ENCODE measurements around the gene STEAP3.
A peak's percentile ranks its signal among the peaks of the same experiment; 100 is the strongest.

The STEAP3 gene, protein sequence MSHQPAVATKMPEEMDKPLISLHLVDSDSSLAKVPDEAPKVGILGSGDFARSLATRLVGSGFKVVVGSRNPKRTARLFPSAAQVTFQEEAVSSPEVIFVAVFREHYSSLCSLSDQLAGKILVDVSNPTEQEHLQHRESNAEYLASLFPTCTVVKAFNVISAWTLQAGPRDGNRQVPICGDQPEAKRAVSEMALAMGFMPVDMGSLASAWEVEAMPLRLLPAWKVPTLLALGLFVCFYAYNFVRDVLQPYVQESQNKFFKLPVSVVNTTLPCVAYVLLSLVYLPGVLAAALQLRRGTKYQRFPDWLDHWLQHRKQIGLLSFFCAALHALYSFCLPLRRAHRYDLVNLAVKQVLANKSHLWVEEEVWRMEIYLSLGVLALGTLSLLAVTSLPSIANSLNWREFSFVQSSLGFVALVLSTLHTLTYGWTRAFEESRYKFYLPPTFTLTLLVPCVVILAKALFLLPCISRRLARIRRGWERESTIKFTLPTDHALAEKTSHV

DNA sequence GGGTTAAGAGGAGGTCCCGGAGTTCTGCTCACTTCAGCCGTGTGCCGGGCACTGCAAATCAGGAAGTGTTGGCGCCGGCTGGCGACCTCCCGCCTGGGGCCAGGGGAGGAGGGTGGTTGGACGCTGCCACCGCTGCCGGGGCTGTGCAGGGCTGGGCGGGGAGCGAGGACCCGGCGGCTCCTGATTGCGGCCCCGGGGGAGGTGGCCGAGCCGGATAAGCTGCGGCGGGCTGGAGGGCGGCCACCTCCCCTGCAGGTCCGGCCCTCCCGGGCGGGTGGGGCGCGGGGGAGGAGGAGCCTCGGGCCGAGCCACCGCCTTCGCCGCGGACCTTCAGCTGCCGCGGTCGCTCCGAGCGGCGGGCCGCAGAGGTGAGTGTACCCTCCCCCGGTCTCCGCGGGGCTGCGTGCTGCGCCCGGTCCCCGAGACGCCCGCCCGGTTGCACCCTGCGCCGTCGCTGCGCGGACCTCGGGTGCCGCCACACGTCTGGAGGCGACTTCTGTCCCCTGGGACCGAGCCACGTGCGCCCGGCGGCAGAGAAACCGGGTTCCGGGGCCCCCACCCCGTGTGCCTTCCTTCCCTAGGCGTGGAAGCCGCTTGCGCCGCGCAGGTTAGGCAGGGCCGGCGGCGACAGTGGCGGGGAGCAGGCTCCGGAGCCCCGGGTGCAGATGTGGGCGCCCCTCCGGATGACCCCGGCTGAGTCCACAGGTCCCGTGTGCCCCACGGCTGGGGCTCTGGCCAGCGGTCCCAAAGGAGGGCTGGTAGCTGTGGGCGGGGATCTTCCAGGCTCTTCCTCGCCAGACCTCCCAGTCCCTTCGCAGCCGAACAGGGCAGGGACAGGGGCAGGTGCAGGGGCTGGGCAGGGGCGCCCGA lies at the start of gene STEAP3:
Gene STEAP3 (plus strand): TSS at position 314 of the 870 bp plus-strand sequence. CDS start 7,179 bp downstream, outside the sequence.
- DNase-seq = no peak

DNA sequence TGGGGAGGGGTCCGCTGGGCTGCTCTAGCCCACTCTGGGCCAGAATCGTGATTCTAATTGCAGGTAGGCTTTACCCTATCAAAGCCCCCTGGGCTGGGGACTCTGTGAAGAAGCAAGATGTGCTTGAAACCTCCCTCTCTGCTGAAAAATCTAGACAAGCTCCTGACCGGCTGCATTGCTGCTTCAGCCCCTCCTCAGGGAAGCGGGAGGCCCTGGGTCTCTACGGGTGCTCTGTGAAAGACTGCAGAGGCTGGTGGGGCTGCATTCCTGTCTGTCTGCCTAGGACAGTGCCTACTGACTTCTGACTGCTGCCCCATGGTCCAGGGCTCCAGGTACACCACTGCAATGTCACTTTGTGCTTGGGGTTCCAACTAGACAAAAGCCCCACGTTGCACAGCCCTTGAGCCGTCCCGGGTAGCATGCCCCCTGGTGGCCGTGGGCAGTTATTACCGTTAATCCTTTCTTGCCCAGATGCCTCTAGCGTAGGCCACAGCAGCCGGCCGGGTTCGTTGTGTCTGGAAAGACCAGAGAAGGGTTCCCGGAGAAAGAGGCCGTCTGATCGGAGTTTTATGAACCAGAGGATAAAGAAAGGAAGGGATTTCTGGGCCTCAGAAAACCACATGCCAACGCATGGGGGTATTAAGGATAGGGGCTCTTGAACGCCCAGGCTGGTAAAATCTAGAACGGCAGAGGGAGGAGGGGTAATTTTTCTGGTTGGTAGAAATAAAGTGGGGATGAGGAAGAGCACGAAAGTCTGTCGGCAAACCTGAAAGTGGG lies 49.2 kb upstream of the STEAP3 start:
- peak; percentile 21 to 55 for DNase-seq

DNA sequence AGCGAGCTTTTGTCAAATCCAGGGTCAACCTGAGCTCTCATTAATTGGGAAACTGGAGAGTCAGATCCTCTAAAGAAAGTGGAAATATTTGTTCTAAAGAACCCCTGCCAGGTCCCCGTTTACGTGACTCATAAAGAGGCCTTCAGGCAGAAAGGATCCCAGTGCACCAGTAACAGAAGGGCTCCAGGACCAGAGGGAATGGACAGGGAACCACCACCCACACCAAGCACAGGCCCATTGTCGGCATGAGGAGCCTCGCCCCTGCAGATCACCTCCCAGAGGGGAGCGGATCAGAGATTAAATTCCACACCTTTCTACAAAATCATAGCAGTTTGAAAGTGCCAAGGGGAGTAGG lies 48.7 kb upstream of the STEAP3 start:
- DNase-seq = no peak

DNA sequence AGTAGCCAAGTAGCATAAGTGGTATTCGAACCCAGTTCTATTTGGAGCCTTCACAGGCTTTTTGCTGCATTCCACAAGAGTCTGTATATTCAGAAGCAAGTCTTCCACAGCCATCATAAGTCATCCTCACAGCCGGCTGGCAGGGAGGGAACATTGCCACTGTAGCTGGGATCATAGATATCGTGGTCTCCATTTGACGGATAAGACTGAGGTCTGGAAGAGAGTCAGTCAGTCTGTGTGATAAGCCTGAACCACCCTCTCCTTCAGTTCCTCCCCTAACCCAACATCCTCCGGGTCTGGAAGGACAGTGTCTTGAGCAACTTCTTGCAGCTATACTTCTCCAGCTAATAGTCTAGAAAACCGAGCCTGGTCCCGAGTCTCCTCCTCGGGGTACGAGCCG lies 48.1 kb upstream of the STEAP3 start:
- DNase-seq = no peak

DNA sequence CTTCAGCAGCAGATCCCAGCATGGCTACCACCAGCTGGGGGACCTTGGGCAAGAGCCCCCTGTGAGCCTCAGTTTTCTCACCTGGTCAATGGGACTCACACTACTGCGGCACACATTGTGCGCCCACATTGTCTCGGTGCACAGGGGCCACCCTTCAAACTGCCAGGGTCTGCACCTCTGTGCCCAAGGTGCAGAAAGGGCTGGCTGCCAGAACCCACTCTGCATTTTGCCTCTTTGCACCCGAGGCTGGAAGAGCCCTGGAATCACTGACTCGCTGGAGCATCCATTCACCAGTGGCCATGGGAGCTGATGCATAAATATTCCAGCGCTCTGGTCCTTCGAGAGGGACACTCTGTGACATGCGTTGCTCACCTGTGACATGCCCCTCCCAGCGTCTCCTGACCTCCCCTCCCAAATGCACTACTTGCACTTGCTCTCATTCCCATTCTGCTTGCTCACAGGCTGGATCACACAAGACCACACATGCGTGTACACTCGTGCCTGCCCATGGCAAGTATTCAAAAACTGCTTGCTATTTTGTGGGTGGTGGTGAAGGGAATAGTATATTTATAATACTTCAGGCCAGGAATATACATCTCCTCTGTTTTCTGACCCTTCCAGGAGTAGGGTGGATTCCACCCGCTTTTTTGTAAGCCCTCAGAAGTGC lies 46.3 kb upstream of the STEAP3 start:
- DNase-seq = no peak

DNA sequence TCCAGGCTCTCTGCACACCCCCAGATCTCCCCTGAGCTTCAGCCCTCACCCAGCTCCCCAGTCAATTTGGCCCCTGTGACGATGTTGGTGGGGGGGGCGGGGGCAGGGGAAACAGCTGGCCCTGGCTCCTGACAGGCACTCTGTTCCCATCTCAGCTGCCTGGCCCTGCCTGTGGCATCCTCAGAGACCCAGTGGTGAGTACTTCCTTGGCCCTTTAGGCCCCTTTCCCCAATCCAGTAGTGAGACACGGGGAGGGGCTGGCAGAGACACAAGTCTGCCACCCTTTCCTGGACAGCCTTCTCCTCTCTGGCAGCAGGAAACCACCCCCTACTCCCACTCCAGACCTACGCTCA lies 45.8 kb upstream of the STEAP3 start:
- no peak for DNase-seq

DNA sequence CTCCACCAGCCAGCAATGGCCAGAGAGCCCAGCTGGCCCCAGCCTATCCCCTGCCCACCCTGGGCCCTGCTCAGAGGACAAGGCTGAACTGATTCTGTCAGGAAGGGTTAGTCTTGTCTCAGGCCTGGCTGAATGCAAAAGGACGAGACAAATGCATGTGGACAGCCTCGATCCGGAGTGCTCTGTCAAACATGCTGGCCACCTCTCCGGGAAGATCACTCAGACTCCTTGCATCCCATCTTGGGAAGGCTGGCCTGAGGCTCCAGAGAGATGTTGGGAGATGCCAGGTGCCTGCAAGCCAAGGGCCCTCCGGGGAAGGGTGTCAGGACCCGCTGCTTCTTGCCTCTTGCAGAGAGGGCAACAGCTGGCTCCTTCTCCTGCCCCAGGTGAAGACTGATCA lies 44.9 kb upstream of the STEAP3 start:
- no peak for DNase-seq

DNA sequence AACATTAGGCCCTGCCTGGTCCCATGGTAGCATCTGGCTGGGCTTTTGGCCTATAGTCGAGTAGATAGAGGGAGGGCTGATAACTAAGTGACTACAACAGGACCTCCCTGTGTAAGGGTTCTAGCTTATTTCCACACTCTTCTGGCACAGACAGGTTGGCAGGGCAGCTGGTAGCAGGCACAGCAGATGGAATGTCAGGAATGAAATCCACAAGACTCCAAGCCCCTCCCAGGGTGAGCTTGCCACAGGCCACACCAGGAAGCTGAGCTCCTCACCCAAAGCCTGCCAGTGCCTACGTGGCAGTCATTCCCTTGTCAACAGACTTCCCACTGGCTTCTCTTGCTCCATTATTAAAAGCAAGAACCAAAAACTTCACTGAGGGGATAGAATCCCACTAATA lies 44.4 kb upstream of the STEAP3 start:
- DNase-seq = no peak

DNA sequence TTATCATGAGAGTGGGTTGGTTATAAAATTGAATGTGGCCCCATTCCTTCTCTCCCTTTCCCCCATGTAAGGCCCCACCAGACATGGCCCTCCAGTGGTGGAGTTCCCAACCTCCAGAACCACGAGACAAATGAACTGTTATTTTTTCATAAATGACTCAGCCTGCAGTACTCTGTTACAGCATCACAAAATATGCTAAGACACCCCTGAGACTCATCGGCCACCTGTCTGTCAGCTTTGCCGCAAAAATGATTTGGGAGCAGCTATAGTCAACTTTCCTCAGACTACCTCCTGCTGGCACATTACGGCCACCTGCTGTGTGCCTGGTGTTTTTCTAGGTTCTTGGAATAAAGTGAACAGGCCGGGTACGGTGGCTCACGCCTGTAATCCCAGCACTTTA lies 43.6 kb upstream of the STEAP3 start:
- no peak for DNase-seq

DNA sequence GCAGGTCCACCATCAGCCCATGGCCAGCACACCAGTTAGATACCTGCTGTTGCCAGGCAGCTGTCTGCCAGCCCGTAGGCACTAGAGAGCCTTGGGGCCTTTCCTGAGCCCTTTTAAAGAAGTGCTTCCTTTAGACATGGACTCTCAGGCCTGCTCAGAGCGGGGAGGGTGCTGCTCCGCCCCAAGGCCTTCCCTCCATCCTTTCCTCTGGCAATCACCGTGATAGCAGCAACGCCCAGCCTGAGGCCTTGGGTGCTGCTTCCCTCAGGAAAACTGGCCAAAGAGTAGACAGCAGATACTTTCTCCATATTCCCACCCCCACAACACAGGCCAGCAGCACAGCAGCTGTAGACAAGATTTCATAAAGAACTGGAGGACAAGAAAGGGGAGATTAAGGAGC lies 42.7 kb upstream of the STEAP3 start:
- no peak for DNase-seq

DNA sequence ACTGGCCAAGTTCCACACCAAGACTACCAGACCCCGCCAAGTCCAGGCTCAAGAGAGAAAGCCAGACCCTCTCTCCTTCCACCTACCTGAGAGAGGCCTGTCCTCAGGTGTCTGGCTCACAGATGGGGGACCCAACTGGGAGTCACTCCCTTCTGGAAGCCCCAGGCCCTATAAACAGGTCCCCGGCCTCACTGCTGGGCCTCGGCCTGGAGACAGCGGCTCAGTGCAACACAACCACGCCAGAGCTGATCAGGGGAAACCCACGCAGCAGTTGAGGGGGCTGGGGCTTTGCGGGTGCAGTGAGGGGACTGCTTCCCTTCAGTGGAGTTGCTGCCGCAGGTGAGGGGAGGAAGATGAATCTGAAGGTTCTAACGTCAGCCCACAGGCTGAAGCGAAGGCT lies 42.2 kb upstream of the STEAP3 start:
- DNase-seq = no peak

DNA sequence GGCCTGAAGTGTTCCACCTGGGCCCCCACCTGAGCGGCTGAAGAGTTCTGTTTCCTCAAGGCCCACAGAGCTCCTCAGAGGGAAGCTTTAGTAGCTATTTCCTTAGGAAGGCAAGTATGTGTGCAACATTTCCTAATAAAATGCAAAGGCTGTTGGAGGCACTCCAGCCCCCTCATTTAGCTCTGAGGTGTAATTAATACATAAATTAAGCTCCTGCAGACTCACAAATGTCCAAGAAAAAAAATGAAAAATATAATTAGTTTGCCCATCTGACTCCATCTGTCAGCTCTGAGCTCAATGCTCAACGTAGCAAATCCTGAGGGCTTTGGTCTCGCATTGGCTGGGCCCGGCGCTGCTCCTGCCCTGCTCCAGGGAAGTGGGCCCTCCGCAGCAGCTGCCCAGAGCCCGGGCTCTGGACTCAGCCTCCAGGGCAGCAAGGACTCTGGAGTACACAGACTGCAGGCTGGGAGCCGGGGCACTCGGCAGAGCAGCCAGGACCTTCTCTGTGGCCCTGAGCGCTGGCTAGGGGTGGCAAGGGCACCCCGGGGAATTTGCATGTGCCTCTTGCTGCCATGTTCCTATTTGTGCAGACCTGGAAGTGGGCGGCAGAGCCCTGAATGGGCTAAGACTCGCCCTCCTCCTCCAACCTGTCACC lies 41.7 kb upstream of the STEAP3 start:
- no peak for DNase-seq

DNA sequence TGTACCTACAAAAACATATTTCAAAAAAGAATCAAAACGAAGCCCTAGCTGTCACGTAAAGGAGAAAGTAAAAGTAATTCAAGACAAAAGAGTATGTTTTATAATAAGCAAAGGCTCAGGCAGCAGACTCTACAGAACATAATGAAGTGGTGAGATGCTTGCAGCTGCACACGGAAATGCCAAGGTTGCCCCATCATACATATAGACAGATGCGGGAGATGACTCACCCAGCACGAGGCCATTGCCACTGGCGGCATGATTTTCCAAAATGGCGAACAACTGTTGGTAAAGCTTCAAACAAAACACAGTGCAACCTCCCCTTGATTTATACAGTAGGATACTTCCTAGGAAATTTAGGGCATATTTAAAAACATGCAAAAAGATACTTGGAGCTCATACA lies 39.1 kb upstream of the STEAP3 start:
- no peak for DNase-seq

DNA sequence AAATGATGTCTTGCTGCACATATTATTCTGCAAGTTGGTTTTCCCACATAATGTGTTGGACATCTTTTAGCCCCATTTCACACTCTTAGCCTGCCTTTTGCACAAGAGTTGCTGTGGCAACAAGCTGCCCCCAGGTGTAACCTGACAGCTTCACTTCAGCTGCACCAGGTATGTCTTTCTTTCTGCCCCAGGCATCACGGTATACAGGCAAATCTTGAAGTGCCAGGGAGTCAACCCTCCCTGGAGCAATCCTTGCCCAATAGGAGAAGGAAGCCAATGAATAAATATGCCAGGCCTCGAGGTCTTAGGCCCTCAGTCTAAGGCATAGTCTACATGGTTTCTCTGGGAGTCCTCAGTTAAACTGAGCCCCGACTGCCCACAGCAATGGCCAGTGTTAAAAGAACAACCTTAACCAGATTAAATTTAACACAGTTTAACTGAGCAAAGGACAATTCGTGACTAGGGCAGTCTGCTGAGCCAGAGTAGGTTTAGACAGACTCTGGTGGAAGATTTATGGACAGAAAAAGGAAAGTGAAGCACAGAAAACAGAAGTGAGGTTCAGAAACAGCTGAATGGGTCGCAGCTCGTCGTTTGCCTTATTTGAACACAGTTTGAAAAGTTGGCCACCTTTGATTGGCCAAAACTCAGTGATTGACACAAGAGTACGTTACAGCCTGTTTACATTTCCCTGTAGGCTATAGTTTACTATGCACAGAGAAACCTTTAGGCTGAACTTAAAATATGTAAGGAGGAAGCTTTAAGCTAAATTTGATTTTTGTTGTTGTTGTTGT lies 33.1 kb upstream of the STEAP3 start:
- peak; percentile 12 to 70 for DNase-seq

DNA sequence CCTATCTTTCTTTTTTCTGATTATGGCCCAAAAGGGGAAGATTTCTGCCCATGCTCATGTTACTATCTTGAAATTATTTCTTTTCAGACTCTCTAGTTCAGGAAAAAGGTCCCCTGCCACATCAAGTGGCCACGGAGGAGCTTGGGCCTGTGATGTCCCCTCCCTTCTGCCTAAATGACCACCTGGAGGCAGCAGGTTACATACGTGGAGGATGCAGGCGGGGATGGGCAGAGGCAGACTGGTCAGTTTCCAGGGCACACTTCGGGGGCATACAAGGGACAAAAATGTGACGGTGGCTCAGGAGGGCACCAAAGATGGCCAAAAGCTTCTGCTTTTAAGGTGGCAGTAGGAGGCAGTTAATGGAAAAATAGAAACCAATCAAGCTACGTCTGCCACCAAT lies 30.7 kb upstream of the STEAP3 start:
- DNase-seq = no peak

DNA sequence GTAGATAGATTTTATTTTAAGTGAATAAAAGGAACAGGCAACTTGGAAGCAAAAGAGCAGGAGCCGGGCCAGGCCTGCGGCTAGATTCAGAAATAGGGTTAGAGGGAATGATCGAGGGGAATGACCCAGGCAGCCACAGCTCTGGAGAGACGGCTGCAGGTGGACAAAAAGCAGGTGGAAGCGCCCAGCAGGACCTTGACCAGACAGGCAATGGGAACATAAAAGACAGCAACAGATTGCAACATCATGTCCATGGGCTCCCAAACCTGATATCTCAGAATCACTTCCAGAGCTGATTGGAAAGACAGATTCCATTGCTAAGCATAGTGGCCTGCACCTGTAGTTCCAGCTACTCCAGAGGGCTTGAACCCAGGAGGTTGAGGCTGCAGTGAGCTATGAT lies 28.6 kb upstream of the STEAP3 start:
- DNase-seq = no peak

DNA sequence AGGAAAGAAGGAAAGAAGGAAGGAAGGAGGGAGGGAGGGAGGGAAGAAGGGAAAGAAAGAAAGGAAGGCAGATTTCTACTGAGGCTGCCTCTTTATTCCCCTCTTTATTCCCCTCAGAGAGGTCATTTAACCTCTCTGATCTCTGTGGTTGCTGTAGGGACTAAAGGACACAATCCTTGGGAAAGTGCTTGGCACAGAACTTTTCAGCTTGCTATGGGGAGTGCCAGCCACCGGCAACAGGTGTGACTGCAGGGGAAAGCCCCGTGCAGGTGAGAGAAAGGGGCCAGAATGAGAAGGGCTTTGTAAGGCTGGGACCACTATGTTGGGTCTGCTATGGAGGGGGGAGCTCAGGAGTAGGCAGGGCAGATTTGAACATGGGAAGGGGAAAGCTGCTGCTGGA lies 27.7 kb upstream of the STEAP3 start:
- DNase-seq = no peak

DNA sequence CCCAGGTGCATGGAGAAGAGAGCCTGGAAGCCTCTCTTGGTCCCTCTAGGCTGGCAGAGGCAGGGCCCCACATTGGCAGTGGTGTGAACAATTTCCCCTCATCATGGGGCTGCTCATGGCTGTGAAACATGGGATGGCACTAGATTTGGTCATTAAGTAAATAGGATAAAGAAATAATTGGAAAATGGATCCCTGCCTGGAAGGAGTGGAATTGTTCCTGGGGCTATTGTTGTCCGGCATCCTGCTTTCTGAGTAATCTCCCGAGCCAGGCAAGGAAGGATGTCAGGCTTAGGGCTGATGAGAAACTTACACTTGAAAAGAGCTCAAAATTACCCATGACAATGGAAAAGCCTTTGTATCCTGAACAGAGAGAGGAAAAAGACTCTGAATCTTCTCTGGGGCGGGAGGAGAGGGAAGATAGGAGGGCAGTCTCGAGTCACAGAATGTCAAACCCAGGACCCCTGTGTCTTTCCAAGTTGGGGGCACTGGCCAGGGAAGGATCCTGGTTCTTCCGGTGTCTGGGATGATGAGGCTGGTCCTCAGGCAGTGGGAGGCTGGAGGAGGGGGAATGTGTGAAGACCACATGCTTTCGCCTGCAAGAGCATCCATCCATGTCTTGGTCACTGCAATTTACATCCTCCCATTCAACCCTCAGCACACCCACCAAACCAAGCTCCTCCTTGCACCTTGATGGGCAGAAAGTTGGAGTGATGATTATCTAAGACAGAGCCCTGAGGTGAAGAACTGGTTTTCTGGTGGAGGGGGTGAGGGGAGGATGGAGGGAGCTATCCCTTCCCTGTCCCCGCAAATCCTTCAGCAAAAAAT lies 27.1 kb upstream of the STEAP3 start:
- DNase-seq = no peak

DNA sequence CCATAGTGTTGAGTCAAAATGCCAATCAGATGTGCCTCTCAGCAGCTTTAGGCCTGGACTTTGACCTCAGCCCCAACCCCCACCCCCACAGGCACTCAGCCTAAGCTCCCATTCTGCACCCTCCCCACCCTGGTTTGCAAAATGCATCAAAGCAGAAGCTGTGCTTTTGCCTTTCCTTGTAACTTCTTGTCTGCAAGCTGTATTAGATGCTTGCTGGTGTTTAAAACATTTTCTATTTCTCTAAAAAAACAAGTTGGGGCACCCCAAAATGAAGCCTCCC lies 26.6 kb upstream of the STEAP3 start:
- DNase-seq = no peak

DNA sequence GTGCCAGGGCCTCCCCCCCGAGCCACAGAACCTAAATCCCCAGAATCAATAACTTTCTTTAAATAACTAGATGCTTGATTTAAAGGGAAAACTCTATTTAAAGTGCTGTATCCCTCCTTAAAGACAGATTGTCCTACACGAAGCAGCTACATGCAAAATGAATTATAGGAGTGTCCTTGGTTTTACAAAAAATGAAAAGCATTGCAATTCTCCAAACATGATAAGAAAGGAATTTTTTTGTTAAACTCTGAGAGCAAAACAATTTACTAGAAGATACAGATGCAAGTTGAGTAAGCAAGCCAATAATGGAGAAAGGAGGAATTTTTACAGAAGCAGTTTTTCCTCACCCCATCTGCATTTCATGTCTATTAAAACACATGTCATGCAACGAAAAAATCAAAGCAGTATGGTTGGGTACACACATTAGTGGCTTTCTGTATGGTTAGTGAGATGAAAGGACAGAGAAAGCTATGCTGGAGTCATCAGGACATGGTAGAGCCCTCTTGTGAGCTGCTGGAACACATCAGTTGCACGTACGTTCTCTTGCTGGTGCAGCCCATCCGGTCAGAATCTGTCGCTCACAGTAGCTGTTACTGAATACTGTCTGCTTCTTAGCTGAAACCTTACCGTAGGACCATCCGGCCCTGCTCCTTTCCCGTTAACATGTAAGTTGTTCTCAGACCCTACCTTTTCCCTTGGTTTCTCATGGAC lies 25.9 kb upstream of the STEAP3 start:
- no peak for DNase-seq

Measured in AML-193 (cell line).